Neuronal stem cell (in vitro differentiated cells): ENCODE results near the gene POC5.
A peak's percentile ranks its signal among the peaks of the same experiment; 100 is the strongest.

ENCODE experiments used
- DNase-seq: peaks from one replicate; pipeline ENCODE4 v3.0.0-alpha.2; 2013; ENCODE audit warnings: low spot score
- H2AFZ ChIP-seq: one replicate; pipeline ENCODE4 v1.6.1; 2013; ENCODE audit warnings: mild to moderate bottlenecking, low read length, inconsistent platforms
- H2AK5ac ChIP-seq: 2 replicates; pipeline ENCODE4 v1.6.1; 2013; ENCODE audit warnings: low read depth, mild to moderate bottlenecking, inconsistent platforms, low read length, moderate library complexity, mixed read lengths
- H2BK120ac ChIP-seq: 2 replicates; pipeline ENCODE4 v1.6.1; 2013; ENCODE audit warnings: low read depth, mild to moderate bottlenecking, inconsistent platforms, low read length, moderate library complexity, mixed read lengths
- H2BK12ac ChIP-seq: one replicate; pipeline ENCODE4 v1.6.1; 2013; ENCODE audit warnings: low read length, inconsistent platforms
- H2BK15ac ChIP-seq: 2 replicates; pipeline ENCODE4 v1.6.1; 2013; ENCODE audit warnings: mild to moderate bottlenecking, low read length, inconsistent platforms, mixed read lengths
- H2BK5ac ChIP-seq: one replicate; pipeline ENCODE4 v1.6.1; 2013; ENCODE audit warnings: inconsistent platforms, mild to moderate bottlenecking, low read length, moderate library complexity
- H3K14ac ChIP-seq: one replicate; pipeline ENCODE4 v1.6.1; 2013; ENCODE audit warnings: low read length, inconsistent platforms
- H3K18ac ChIP-seq: 2 replicates; pipeline ENCODE4 v1.6.1; 2013; ENCODE audit warnings: low read length, inconsistent platforms
- H3K23ac ChIP-seq: 2 replicates; pipeline ENCODE4 v1.6.1; 2013; ENCODE audit warnings: low read depth, mild to moderate bottlenecking, mixed read lengths, low read length, inconsistent platforms; ENCODE audit not compliant: poor library complexity
- H3K27ac ChIP-seq: replicated peaks from 3 replicates; pipeline ENCODE4 v1.5.1; 2013; ENCODE audit warnings: low read length, inconsistent platforms
- H3K27me3 ChIP-seq, 3 experiments: 2 replicates each; pipeline ENCODE4 v1.6.1; 2013; ENCODE audit warnings: low read length in 3 of 3, mild to moderate bottlenecking in 2 of 3, inconsistent platforms in 1 of 3, low read depth in 1 of 3, mixed read lengths in 1 of 3, moderate library complexity in 1 of 3; ENCODE audit not compliant: control insufficient read depth in 3 of 3, insufficient read depth in 3 of 3
- H3K36me3 ChIP-seq, 2 donors: replicated peaks in 1 of 2; 2 replicates each; pipeline ENCODE4 v1.6.1; 2013; ENCODE audit warnings: low read length in 2 of 2; ENCODE audit not compliant: control insufficient read depth in 2 of 2, insufficient read depth in 2 of 2
- H3K4ac ChIP-seq: 2 replicates; pipeline ENCODE4 v1.6.1; 2013; ENCODE audit warnings: inconsistent platforms, mild to moderate bottlenecking, low read length, moderate library complexity
- H3K4me1 ChIP-seq, 2 donors: 1 replicate in 1 of 2; 2 replicates in 1 of 2; pipeline ENCODE4 v1.6.1; 2013; ENCODE audit warnings: low read length in 2 of 2, low read depth in 1 of 2; ENCODE audit not compliant: control insufficient read depth in 2 of 2, insufficient read depth in 1 of 2
- H3K4me2 ChIP-seq: one replicate; pipeline ENCODE4 v1.6.1; 2013; ENCODE audit warnings: mild to moderate bottlenecking, low read length, inconsistent platforms; ENCODE audit not compliant: insufficient read depth, poor library complexity, severe bottlenecking
- H3K4me3 ChIP-seq, 2 donors: 2 replicates each; pipeline ENCODE4 v1.5.1; 2013; ENCODE audit warnings: low read length in 2 of 2, mild to moderate bottlenecking in 2 of 2, inconsistent platforms in 1 of 2, moderate library complexity in 1 of 2
- H3K79me1 ChIP-seq: one replicate; pipeline ENCODE4 v1.6.1; 2013; ENCODE audit warnings: low read depth, mild to moderate bottlenecking, inconsistent platforms, low read length, moderate library complexity
- H3K9ac ChIP-seq: one replicate; pipeline ENCODE4 v1.6.1; 2013; ENCODE audit warnings: mild to moderate bottlenecking, low read depth, low read length, inconsistent platforms; ENCODE audit not compliant: poor library complexity
- H3K9me3 ChIP-seq, 2 donors: replicated peaks in 1 of 2; 2 replicates each; pipeline versions ENCODE3 to v1.6.1; 2013; ENCODE audit warnings: low read length in 2 of 2, mild to moderate bottlenecking in 2 of 2, inconsistent platforms in 1 of 2, low read depth in 1 of 2, mixed read lengths in 1 of 2, moderate library complexity in 1 of 2; ENCODE audit not compliant: control insufficient read depth in 2 of 2, insufficient read depth in 1 of 2
- H4K8ac ChIP-seq: one replicate; pipeline ENCODE4 v1.6.1; 2013; ENCODE audit warnings: low read depth, mild to moderate bottlenecking, inconsistent platforms, low read length, moderate library complexity
- H4K91ac ChIP-seq: one replicate; pipeline ENCODE4 v1.6.1; 2013; ENCODE audit warnings: low read length, low read depth, mild to moderate bottlenecking, inconsistent platforms; ENCODE audit not compliant: poor library complexity
- WGBS, 2 donors: extraction: QIAGEN DNeasy Blood & Tissue Kit; methylation state at CpG; one replicate each; pipeline ENCODE4 v1.1.7; 2013; ENCODE audit warnings: missing lambda C conversion rate in 2 of 2, mixed read lengths in 1 of 2; ENCODE audit not compliant: insufficient read length in 2 of 2, insufficient replicate concordance in 1 of 2; ENCODE audit errors: extremely low coverage in 2 of 2; 5-methylcytosine and 5-hydroxymethylcytosine counted together

Gene POC5

GRCh38 chr5:75753182-75753581 lies 35.9 kb upstream of the POC5 start:
- Histone ChIP-seq H3K23ac (no peak overlapping the region), H3K36me3 (no peaks in the 10 kb centered on the region), H3K4me3 (no peak overlapping the region), H3K27me3 (peaks cover 0 to 11% (median 0%) of the 10 kb centered on the region in 3 experiments), H3K4ac (no peak overlapping the region), H3K14ac (no peak overlapping the region), H3K9me3 (peaks cover 0 to 2% of the 10 kb centered on the region in 2 donors), H3K4me1 (peaks cover 0 to 6% of the 10 kb centered on the region in 2 donors), H2BK12ac (no peak overlapping the region), H4K91ac (peak overlapping the region; percentile 88), H2AFZ (no peak overlapping the region), H2BK120ac (no peak overlapping the region), H4K8ac (no peak overlapping the region), H3K79me1 (no peaks in the 10 kb centered on the region), H3K27ac (no peak overlapping the region), H3K18ac (peak overlapping the region; percentile 75), H2AK5ac (peak overlapping the region; percentile 22), H2BK5ac (no peak overlapping the region), H2BK15ac (no peak overlapping the region), H3K9ac (no peak overlapping the region), H3K4me2 (no peak overlapping the region)
- no CpG with 5 or more reads among the region's 4 CpGs for WGBS, 2 donors
- DNase-seq = no peak

GRCh38 chr5:75744355-75744754 lies 27.1 kb upstream of the POC5 start:
- Histone ChIP-seq H2BK120ac (no peak overlapping the region), H3K27ac (no peak overlapping the region), H3K4me1 (no peaks in the 10 kb centered on the region), H3K9ac (no peak overlapping the region), H2AK5ac (no peak overlapping the region), H3K4me2 (no peak overlapping the region), H2BK15ac (no peak overlapping the region), H3K4ac (no peak overlapping the region), H3K23ac (no peak overlapping the region), H2AFZ (no peak overlapping the region), H3K79me1 (no peaks in the 10 kb centered on the region), H3K4me3 (no peak overlapping the region), H4K8ac (no peak overlapping the region), H4K91ac (no peak overlapping the region), H3K27me3 (peaks cover 0 to under 1% (median 0%) of the 10 kb centered on the region in 3 experiments), H2BK5ac (no peak overlapping the region), H3K14ac (no peak overlapping the region), H2BK12ac (no peak overlapping the region), H3K36me3 (no peaks in the 10 kb centered on the region), H3K18ac (no peak overlapping the region), H3K9me3 (no peaks in the 10 kb centered on the region)
- no peak for DNase-seq
- WGBS, 2 donors = no CpG with 5 or more reads among the region's 3 CpGs

GRCh38 chr5:75736273-75736672 lies 19.0 kb upstream of the POC5 start:
- Histone ChIP-seq H4K91ac (no peak overlapping the region), H3K18ac (no peak overlapping the region), H3K9me3 (no peaks in the 10 kb centered on the region), H3K14ac (no peak overlapping the region), H2AFZ (no peak overlapping the region), H4K8ac (no peak overlapping the region), H3K27ac (no peak overlapping the region), H3K23ac (no peak overlapping the region), H3K4me1 (no peaks in the 10 kb centered on the region), H2BK15ac (no peak overlapping the region), H3K4ac (no peak overlapping the region), H2BK12ac (no peak overlapping the region), H3K79me1 (no peaks in the 10 kb centered on the region), H3K4me3 (no peak overlapping the region), H3K9ac (no peak overlapping the region), H3K4me2 (no peak overlapping the region), H3K36me3 (no peaks in the 10 kb centered on the region), H2BK120ac (no peak overlapping the region), H2BK5ac (no peak overlapping the region), H3K27me3 (peaks cover 0 to 6% (median 0%) of the 10 kb centered on the region in 3 experiments), H2AK5ac (no peak overlapping the region)
- DNase-seq = no peak
- WGBS, 2 donors = no CpG with 5 or more reads among the region's 8 CpGs

GRCh38 chr5:75734913-75735789 lies 17.9 kb upstream of the POC5 start:
- peak; percentile 23 for DNase-seq
- Histone ChIP-seq H4K91ac (no peak overlapping the region), H2BK5ac (no peak overlapping the region), H3K27me3 (peaks cover 0 to 6% (median 0%) of the 10 kb centered on the region in 3 experiments), H4K8ac (no peak overlapping the region), H3K4ac (no peak overlapping the region), H3K14ac (no peak overlapping the region), H3K36me3 (no peaks in the 10 kb centered on the region), H2BK15ac (no peak overlapping the region), H2AFZ (no peak overlapping the region), H3K4me1 (no peaks in the 10 kb centered on the region), H3K27ac (no peak overlapping the region), H3K79me1 (no peaks in the 10 kb centered on the region), H3K18ac (no peak overlapping the region), H3K4me3 (no peak overlapping the region), H3K9me3 (no peaks in the 10 kb centered on the region), H2BK120ac (no peak overlapping the region), H3K23ac (no peak overlapping the region), H2BK12ac (no peak overlapping the region), H2AK5ac (no peak overlapping the region), H3K9ac (no peak overlapping the region), H3K4me2 (no peak overlapping the region)
- no CpG with 5 or more reads among the region's 6 CpGs for WGBS, 2 donors
